HT-29 (cell line): ENCODE measurements around the gene DUS3L. TPM values are rescaled to one million over a fixed set of nuclear protein-coding genes. Genes with fewer than 3 reads are reported as not detected.
"Not testable (repeated sequence)": the region's sequence is repeated elsewhere in the genome, so short reads cannot be mapped to it uniquely, and the experiment has no call there.

Source experiments
- DNase-seq: peaks from one replicate; pipeline ENCODE4 v3.0.0-alpha.2; 2015; ENCODE audit warnings: low spot score
- total RNA-seq: library from RNA; depleted of rRNA; stranded (reverse); fragments of >200 nt; shearing (Covaris generic); gene quantifications from 2 replicates; pipeline ENCODE4 v1.2.3, GENCODE V29; 2014; rRNA removed

The DUS3L gene
- total RNA-seq, 1 experiment from 2014 or later = 90.4 TPM

DNA sequence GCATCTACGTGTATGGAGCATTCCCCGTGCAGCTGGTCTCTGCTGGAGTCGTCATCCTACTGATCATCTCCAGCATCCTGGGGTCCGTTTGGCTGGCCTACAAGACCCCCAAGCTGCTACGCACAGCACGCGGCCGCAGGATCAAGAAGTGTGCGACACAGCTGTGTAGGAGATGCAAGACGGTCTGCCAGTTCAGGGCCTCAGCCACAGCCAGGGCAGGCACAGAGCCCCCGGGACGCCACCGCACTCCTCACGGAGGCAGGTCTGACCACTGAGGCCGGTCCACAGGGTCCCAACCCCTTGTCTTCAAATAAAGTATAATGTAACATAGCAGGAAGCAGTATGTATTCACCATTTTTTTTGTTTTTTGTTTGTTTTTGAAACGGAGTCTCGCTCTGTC, 12.6 kb downstream of the DUS3L start:
- no peak for DNase-seq

DNA sequence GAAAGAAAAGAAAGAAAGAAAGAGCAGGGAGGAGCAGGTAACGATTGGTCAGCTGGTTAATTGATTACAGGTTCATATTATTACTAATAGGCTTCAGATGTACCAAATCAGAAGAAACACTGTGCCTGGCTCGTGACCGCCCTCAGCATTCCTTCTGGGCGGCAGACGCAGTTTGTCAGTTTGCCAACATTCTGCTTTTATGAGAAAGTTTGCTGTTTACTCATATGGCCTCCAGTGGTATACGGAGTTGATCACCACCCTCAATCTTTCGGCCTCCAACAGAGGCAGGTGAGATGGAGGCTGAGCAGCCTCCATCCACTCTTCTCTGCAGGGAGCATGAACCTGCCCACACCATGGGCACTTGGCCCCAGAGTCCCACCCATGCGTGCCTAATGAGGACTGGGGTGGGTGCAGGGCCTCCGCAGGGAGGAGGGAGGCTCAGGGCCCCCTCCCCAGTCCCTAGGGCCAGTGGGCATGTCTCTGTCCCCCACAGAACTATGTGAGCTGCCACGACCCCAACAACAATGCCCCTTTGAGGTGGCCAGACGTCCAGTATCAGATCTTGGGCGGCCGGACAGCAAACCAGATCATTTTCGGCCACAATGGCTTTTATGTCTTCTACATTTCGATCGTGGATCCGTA, 15.2 kb downstream of the DUS3L start:
- peak; percentile 23 for DNase-seq

DNA sequence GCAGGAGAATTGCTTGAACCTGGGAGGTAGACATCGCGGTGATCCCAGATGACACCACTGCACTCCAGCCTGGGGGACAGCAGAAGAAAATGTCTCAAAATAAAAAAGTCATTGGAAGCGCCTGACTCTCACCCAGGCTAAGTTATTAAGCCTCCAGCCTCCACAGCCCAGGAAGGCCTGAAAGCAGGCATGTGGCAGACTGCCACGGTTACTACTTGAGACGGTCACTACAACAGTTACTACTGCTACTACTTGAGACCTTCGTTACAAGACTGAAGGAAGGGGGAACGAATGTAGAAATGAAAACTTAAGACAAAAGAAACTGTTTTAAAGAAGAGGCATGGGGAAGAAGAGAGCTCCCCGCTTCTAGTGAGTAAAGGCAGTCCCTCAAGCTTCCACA, 16.0 kb downstream of the DUS3L start:
- DNase-seq = no peak

DNA sequence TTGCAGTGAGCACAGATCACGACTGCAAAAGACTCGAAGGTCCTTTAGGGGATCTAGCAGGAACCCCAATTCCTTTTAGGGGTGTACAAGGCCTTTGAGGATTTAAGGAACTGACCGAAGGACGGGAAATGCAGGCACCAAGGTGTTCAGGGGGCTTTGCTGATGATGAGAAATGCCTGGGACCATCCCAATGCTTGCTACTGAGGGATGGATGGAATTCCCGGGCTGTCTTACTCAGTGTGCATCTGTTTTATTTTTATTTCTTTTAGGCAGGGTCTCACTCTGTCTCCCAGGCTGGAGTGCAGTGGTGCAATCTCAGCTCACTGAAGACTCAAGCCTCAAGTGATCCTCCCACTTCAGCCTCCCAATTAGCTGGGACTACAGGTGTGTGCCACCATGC, 17.7 kb downstream of the DUS3L start:
- DNase-seq = no peak

DNA sequence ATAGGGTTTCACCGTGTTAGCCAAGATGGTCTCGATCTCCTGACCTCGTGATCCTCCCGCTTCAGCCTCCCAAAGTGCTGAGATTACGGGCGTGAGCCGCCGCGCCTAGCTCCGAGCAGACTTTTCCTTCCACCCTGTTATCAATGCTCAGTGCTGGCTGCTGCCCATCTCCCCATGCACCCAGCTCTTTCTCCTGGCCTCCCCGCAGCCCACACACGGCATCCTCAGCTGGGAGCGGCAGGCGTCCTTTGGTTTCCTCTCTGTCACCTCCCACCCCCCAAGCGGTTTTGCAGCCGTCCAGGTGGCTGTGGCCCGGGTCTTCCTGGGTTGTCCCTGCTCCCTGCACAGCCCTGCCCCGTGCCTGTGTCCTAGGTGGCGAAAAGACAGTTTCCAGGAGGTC, 18.5 kb downstream of the DUS3L start:
- no peak for DNase-seq

DNA sequence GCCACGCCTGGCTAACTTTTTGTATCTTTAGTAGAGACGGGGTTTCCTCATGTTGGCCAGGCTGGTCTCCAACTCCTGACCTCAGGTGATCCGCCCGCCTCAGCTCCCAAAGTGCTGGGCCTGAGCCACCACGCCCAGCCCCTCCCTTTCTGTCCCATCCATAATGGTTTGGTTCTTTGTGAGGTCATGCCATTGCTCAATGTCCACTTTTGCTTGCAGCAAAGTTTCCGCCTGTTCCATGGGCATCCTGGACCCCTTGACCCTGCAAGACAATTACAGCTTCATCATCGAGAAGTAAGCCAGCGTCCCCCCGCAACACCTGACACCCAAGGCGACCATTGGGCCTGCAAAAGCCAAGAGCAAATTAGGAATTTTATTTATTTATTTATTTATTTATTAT, 23.0 kb downstream of the DUS3L start:
- no peak for DNase-seq

DNA sequence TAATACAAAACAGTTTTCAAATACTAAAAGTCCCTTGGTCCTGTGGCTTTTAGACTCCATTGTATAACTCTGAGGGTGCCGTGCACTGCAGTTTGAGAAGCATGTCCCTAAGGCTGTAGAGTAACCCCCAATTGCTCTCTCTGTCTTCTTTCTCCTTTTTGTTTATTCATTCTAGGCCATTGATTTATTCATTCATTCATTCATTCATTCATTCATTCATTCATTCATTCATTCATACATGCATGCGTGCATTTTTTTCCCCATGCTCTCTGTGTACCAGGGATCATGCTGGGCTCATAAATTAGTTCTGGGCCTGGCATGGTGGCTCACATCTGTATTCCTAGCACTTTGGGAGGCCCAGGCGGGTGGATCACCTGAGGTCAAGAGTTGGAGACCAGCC, 25.7 kb downstream of the DUS3L start:
- DNase-seq = no peak

DNA sequence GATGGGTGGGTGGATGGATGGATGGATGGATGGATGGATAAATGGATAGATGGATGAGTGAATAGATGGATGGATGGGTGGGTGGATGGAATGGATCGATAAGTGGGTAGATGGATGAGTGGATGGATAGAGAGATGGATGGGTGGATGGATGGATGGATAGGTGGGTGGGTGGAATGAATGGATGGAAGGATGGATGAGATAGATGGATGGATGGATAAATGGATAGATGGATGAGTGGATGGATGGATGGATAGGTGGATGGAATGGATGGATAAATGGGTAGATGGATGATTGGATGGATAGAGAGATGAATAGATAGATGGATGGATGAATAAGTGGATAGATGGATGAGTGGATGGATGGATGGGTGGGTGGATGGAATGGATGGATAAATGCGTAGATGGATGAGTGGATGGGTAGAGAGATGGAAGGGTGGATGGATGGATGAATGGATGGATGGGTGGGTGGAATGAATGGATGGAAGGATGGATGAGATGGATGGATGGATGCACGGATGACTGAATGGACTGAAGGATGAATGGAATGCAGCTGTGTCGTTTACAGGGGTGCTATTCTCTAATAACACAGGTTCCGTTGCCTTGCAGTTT, 28.2 kb downstream of the DUS3L start:
- DNase-seq = no peak

DNA sequence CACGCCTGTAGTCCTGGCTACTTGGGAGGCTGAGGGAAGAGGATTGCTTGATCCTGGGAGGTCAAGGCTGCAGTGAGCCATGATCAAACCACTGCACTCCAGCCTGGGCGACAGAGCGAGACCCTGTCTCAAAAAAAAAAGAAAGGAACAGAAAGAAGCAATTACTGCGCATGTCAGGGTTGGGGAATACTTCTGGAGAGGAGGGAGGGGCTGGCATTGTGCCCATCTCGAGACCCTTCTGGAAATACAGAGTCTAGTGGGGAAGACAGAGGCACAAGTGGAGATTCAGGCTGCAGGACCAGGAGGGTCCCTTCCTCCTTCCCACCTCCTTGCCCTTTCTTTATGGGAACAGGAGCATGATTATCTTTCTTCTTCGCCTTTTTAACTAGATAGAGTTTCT, 37.2 kb downstream of the DUS3L start:
- DNase-seq = no peak

DNA sequence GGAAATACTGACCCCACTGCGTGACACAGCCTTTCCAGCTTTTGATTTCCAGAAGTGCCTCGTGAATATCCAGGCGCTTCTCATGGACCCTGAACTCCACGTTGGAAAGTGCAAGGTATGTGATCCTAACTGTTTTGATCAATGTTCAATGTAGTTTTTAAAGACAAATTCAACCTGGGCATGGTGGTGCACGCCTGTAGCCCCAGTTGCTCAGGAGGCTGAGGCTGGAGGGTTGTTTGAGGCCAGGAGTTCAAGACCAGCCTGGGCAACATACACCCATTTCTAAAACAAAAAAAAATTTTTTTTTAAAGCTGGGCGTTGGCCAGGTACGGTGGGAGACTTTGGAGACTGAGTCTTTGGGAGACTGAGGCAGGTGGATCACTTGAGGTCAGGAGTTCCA, 39.3 kb downstream of the DUS3L start:
- DNase-seq = no peak

DNA sequence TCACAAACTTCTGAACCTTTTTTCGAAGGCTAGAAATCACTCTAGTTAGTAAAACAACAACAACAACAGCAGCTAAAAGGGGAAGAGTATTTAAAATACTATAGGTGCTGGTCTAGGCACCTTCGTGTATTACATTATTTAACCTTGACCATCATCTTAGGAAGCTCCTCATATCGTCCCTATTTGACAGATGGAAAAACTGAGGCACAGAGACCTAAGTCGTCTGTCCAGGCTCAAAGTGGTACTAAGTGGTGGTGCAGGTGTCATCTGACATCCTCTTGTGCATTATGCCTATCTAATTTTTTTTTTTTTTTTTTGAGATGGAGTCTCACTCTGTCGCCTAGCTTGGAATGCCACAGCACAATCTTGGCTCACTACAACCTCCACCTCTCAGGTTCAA, 41.5 kb downstream of the DUS3L start:
- DNase-seq = no peak

DNA sequence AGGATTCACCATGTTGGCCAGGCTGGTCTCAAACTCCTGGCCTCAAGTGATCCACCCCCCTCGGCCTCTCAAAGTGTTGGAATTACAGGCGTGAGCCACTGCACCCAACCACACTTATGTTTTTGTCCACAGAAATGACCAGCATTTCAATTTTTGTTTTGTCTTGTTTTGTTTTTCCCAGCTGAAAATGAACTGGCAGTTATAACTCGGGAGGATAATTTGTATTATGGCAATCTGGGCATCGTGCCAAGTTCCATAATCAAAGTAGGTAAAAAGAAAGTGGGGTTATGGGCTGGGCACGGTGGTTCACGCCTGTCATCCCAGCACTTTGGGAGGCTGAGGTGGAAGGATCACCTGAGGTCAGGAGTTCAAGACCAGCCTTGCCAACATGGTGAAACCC, 42.0 kb downstream of the DUS3L start:
- DNase-seq = not testable (repeated sequence)

DNA sequence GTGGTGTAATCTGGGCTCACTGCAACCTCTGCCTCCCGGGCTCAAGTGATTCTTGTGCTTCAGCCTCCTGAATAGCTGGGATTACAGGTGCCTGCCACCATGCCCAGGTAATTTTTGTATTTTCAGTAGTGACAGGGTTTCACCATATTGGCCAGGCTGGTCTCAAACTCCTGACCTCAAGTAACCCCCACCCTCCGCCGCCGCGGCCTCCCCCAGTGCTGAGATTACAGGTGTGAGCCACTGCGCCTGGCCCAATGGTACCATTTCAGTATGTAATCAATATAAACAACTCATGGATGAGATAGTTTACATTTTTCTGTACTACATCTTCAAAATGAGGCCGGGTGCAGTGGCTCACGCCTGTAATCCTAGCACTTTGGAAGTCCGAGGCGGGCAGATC, 46.0 kb downstream of the DUS3L start:
- DNase-seq = not testable (repeated sequence)

DNA sequence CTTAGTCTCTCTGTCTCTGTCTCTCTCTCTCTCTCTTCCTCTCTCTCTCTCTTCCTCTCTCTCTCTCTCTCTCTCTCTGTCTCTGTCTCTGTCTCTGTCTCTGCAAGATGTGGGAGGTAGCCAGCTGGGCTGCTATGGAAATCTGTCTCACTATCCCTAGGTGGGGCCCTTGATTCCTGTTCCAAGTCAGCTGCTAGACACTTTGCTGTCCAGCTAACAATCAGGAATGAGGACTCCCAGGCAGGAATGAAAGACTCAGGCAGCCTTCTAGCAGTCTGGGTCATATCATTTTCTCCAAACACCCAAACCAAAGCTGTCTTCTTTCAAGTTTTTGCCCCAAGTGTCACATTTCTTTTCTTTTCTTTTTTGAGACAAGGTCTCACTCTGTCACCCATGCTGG, 47.3 kb downstream of the DUS3L start:
- DNase-seq = no peak

DNA sequence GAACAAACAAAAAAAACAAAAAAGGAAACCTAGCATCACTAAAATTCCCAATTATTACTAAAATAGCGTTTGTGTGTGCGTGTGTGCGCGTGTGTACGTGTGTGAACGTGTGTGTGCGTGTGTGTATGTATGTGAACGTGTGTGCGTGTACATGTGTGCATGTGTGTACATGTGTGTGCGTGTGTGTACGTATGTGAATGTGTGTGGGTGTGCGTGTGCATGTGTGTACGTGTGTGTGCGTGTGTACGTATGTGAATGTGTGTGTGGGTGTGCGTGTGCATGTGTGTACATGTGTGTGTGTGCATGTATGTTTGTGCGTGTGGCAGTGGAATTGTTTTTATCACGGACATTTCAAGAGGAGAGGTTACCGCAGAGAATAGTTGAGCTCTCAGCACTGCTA, 48.9 kb downstream of the DUS3L start:
- no peak for DNase-seq

DNA sequence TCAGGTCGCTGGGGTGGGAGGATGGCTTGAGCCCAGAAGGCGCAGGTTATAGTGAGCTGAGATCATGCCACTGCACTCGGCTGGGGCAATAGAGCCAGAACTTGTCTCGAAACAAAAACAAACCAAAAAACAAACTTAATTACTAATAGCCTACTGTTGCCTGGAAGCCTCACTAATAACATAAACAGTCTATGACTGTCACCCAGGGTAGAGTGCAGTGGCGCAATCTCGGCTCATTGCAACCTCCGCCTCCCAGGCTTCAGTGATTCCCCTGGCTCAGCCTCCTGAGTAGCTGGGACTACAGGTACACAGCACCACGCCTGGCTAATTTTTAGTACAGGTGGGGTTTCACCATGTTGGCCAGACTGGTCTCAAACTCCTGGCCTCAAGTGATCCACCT, 52.5 kb downstream of the DUS3L start:
- peak; percentile 9 for DNase-seq

Other genes starting within 250 kb of the DUS3L start
- not detected in 2 replicates for gene TINCR, start 223.2 kb downstream of the DUS3L start, total RNA-seq
- gene SAFB2, start 168.4 kb downstream of the DUS3L start, total RNA-seq = 37.8 and 38.1 TPM in 2 replicates
- gene SAFB, start 168.1 kb downstream of the DUS3L start, total RNA-seq = 59.2 and 84.1 TPM in 2 replicates
- gene MICOS13, start 110.6 kb downstream of the DUS3L start, total RNA-seq = 222 and 223 TPM in 2 replicates
- gene HSD11B1L, start 110.1 kb downstream of the DUS3L start, total RNA-seq = 2.1 and 4.1 TPM in 2 replicates
- gene RPL36, start 100.9 kb downstream of the DUS3L start, total RNA-seq = 1,326 and 1,347 TPM in 2 replicates
- 92.1 and 95.2 TPM in 2 replicates for gene LONP1, start 71.0 kb downstream of the DUS3L start, total RNA-seq
- gene CATSPERD, start 70.5 kb downstream of the DUS3L start, total RNA-seq = not detected in 2 replicates
- 2.1 and 3.9 TPM in 2 replicates for gene PRR22, start 6.4 kb downstream of the DUS3L start, total RNA-seq
- gene NRTN, start 13.9 kb upstream of the DUS3L start, total RNA-seq = 0.21 TPM in 1 of 2 replicates, not detected in the other
- gene FUT6, start 48.5 kb upstream of the DUS3L start, total RNA-seq = not detected in 2 replicates
- gene FUT3, start 60.3 kb upstream of the DUS3L start, total RNA-seq = 2.8 and 3.9 TPM in 2 replicates
- not detected in 2 replicates for gene FUT5, start 79.4 kb upstream of the DUS3L start, total RNA-seq
- gene NDUFA11, start 112.6 kb upstream of the DUS3L start, total RNA-seq = 265 and 313 TPM in 2 replicates
- gene VMAC, start 113.7 kb upstream of the DUS3L start, total RNA-seq = 3.5 and 6.0 TPM in 2 replicates
- 13.9 and 20.1 TPM in 2 replicates for gene CAPS, start 123.1 kb upstream of the DUS3L start, total RNA-seq
- 62.1 and 79.3 TPM in 2 replicates for gene RANBP3, start 187.0 kb upstream of the DUS3L start, total RNA-seq